Mononuclear cell (primary cell): Measurements from ENCODE around the gene NEDD4L. TPM values are rescaled to one million over a fixed set of nuclear protein-coding genes. Genes with fewer than 3 reads are reported as not detected.
"Not testable (repeated sequence)": the region's sequence is repeated elsewhere in the genome, so short reads cannot be mapped to it uniquely, and the experiment has no call there.

Experiments
- H3K27me3 ChIP-seq: 2 replicates; pipeline ENCODE4 v1.6.0; 2011; ENCODE audit warnings: low read length, control low read depth; ENCODE audit not compliant: insufficient read depth
- H3K4me1 ChIP-seq: 2 replicates; pipeline ENCODE4 v1.5.1; 2011; ENCODE audit warnings: mild to moderate bottlenecking, low read length, control low read depth; ENCODE audit not compliant: insufficient read depth
- H3K4me3 ChIP-seq: 2 replicates; pipeline ENCODE4 v1.5.1; 2011; ENCODE audit warnings: mild to moderate bottlenecking, low read length, moderate library complexity
- H3K9me3 ChIP-seq: 2 replicates; pipeline ENCODE4 v1.5.1; 2011; ENCODE audit warnings: low read depth, mild to moderate bottlenecking, control low read depth, low read length
- total RNA-seq: library from RNA; depleted of rRNA; stranded (reverse); fragments of >200 nt; gene quantifications from one replicate; pipeline ENCODE4 v1.2.3, GENCODE V29; 2012

The NEDD4L gene
- total RNA-seq, 1 donor = 8.7 TPM

- Histone ChIP-seq H3K27me3 (no peaks in the 10 kb centered on the region), H3K9me3 (no peaks in the 10 kb centered on the region), H3K4me3 (no peak overlapping the region)
Observed at GRCh38 chr18:58150772-58151171, 106.7 kb downstream of the NEDD4L start.

GRCh38 chr18:58152216-58152615 lies 108.2 kb downstream of the NEDD4L start:
- no peaks in the 10 kb centered on the region for H3K27me3 ChIP-seq
- no peak overlapping the region for H3K4me3 ChIP-seq
- H3K4me1 ChIP-seq = no peaks in the 10 kb centered on the region
- no peaks in the 10 kb centered on the region for H3K9me3 ChIP-seq

More at GRCh38 chr18:58150772-58151171, 106.7 kb downstream of the NEDD4L start:
- H3K4me1 ChIP-seq = no peaks in the 10 kb centered on the region

GRCh38 chr18:58152891-58153290 lies 108.9 kb downstream of the NEDD4L start:
- Histone ChIP-seq H3K4me1 (no peaks in the 10 kb centered on the region), H3K9me3 (no peaks in the 10 kb centered on the region), H3K4me3 (no peak overlapping the region), H3K27me3 (no peaks in the 10 kb centered on the region)

GRCh38 chr18:58156516-58156915 lies 112.5 kb downstream of the NEDD4L start:
- no peak overlapping the region for H3K4me3 ChIP-seq
- H3K4me1 ChIP-seq = no peaks in the 10 kb centered on the region
- no peaks in the 10 kb centered on the region for H3K27me3 ChIP-seq
- H3K9me3 ChIP-seq = no peaks in the 10 kb centered on the region

- Histone ChIP-seq H3K9me3 (no peaks in the 10 kb centered on the region), H3K4me3 (no peak overlapping the region), H3K27me3 (no peaks in the 10 kb centered on the region), H3K4me1 (no peaks in the 10 kb centered on the region)
Observed at GRCh38 chr18:58157237-58157636, 113.2 kb downstream of the NEDD4L start.

- Histone ChIP-seq H3K4me1 (no peaks in the 10 kb centered on the region), H3K27me3 (no peaks in the 10 kb centered on the region), H3K9me3 (no peaks in the 10 kb centered on the region), H3K4me3 (no peak overlapping the region)
Observed at GRCh38 chr18:58158008-58158407, 114.0 kb downstream of the NEDD4L start.

- Histone ChIP-seq H3K27me3 (no peaks in the 10 kb centered on the region), H3K9me3 (no peaks in the 10 kb centered on the region), H3K4me3 (no peak overlapping the region), H3K4me1 (no peaks in the 10 kb centered on the region)
Observed at GRCh38 chr18:58158459-58158858, 114.4 kb downstream of the NEDD4L start.

- Histone ChIP-seq H3K4me1 (no peaks in the 10 kb centered on the region), H3K4me3 (no peak overlapping the region), H3K9me3 (no peaks in the 10 kb centered on the region), H3K27me3 (no peaks in the 10 kb centered on the region)
Observed at GRCh38 chr18:58161659-58162058, 117.6 kb downstream of the NEDD4L start.

DNA sequence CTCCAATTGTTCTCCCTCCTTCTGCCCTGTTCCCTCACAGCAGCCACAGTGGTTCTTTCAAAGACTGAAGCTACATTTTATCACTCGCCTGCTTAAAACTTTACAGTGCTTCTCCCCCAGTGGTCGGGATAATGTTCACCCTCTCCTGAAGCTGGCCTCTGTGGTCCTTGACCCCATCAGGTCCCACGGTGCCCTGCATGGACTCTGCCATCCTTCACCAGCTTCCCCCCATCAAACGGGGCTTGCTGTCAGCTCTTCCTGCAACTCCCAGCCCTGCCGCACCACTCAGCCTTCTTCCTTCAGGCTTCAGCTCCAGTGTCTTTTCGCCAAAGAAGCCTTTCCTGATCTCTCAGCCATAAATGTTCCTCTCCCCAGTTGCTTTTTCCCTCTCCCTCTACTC lies 118.1 kb downstream of the NEDD4L start:
- no peaks in the 10 kb centered on the region for H3K27me3 ChIP-seq

DNA sequence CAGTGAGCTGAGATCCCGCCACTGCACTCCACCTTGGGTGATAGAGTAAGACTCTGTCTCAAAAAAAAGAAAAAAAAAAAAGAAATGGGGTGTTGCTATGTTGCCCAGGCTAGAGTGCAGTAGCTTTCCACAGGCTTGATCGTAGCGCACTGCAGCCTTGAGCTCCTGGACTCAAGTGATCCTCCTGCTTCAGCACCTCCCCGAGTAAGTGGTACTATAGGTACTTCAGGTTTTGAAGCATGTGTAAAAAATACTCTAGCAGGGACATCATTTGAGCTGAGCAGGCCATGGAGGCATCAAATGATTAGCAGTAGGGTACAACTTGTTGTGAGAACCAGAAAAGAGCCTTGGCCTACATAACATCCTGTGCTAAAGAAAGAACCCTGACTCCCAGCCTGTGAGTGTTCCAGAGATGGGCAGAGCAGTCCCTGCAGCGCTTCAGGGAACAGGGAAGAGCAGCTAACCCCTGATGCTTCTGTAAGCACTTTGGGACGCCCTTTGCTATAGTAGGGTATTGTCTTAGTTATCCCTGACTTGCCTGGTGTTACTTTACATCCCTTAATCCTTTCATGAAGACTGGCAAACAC lies 119.1 kb downstream of the NEDD4L start:
- Histone ChIP-seq H3K27me3 (no peaks in the 10 kb centered on the region), H3K9me3 (no peaks in the 10 kb centered on the region), H3K4me3 (no peak overlapping the region), H3K4me1 (no peaks in the 10 kb centered on the region)

More for the DNA sequence above, 118.1 kb downstream of the NEDD4L start:
- Histone ChIP-seq H3K4me3 (no peak overlapping the region), H3K9me3 (no peaks in the 10 kb centered on the region), H3K4me1 (no peaks in the 10 kb centered on the region)

- Histone ChIP-seq H3K4me1 (no peaks in the 10 kb centered on the region), H3K9me3 (no peaks in the 10 kb centered on the region)
Observed at GRCh38 chr18:58166278-58166844, 122.3 kb downstream of the NEDD4L start.

GRCh38 chr18:58167073-58167472 lies 123.0 kb downstream of the NEDD4L start:
- H3K4me1 ChIP-seq = no peaks in the 10 kb centered on the region
- no peak overlapping the region for H3K4me3 ChIP-seq
- H3K9me3 ChIP-seq = no peaks in the 10 kb centered on the region
- H3K27me3 ChIP-seq = no peaks in the 10 kb centered on the region

More at GRCh38 chr18:58166278-58166844, 122.3 kb downstream of the NEDD4L start:
- H3K4me3 ChIP-seq = no peak overlapping the region
- H3K27me3 ChIP-seq = no peaks in the 10 kb centered on the region

DNA sequence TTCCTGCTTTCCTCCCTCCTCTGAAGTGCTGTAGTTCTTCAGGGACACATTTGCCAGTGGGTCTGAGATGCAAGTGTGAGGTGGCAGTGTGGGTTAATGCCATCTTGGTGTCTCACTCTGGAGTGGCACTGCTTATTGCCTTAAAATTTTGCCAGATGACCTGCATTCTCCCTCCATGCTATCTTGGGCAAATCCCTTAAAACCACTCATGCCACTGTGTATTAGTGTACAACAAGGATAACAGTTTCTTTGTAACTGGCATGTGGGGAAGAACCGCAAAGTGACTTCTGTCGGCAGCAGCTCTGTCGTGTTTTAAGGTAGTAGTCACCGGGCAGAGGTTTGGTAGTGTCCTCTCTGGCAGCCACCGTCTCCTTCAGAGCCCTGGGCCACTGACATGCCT lies 124.2 kb downstream of the NEDD4L start:
- no peak overlapping the region for H3K4me3 ChIP-seq
- no peaks in the 10 kb centered on the region for H3K4me1 ChIP-seq
- H3K27me3 ChIP-seq = no peaks in the 10 kb centered on the region
- H3K9me3 ChIP-seq = no peaks in the 10 kb centered on the region

DNA sequence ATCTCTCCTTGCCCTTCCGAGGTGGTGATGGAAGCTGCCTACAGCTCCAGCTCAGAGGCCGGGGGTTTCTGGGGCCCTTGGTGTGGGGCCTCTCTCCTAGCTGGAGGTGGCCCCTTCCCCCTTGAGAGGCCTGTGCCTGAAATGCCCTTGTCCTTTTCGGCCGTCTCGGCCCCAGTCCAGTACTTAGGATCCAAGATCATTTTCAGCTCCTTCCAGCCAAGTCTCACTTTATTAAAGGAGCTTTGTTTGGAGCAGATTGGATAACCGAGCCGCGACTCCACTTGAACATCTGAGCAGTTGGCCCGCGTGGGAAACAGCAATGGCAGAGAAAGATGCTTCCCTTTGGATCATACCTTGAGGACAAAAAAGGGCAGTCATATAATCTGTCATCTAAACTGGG lies 125.0 kb downstream of the NEDD4L start:
- Histone ChIP-seq H3K4me3 (no peak overlapping the region), H3K27me3 (no peaks in the 10 kb centered on the region), H3K4me1 (no peaks in the 10 kb centered on the region), H3K9me3 (no peaks in the 10 kb centered on the region)

DNA sequence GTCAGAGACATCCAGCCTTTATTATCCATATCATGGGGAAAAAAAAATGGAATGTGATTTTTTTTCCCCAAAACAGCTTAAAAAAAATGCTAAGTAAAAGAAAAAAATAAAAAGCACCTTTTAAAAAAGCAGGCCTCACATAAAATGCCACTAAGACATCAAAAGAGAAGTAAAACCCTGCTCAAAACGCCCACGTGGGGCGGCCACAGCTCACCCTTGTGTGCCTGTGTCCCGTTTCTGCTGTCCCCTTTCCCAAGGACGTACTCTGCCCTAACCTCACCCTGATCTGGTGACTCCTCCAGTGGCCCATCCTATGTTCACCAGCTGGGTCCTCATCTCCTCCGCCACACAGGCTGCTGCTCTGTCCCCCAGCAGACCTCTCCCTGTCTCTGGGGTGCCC lies 125.4 kb downstream of the NEDD4L start:
- Histone ChIP-seq H3K9me3 (no peaks in the 10 kb centered on the region), H3K4me3 (no peak overlapping the region), H3K27me3 (no peaks in the 10 kb centered on the region), H3K4me1 (no peaks in the 10 kb centered on the region)

DNA sequence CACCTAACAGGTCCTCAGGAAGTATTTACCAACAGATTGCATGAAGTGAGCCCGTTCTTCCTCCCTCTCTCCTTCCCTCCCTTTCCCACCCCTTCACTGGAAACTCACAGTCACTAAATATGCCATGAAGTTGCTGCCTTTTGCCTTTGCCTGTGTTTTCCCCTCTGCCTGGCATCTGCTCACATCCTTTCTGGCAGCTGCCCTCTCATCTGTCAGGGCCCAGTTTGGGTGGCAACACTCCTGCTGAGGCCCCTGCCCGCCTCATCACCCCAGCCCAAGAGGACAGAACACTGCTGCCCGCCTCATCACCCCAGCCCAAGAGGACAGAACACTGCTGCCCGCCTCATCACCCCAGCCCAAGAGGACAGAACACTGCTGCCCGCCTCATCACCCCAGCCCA lies 126.0 kb downstream of the NEDD4L start:
- not testable (repeated sequence) for H3K9me3 ChIP-seq, H3K4me1 ChIP-seq, H3K4me3 ChIP-seq, H3K27me3 ChIP-seq
